G401 (cell line): ENCODE results near the gene CLCN7. TPM values are rescaled to one million over a fixed set of nuclear protein-coding genes. Genes with fewer than 3 reads are reported as not detected.

Experiments
- DNase-seq: peaks from one replicate; pipeline ENCODE4 v3.0.0-alpha.2; 2015; ENCODE audit warnings: low spot score
- in situ Hi-C: cut with HindIII; loops from 2 replicates; pipeline ENCODE4 v1.10.0; 2016; ENCODE audit warnings: low sequenced_read_pairs, mixed read lengths
- total RNA-seq: library from RNA; depleted of rRNA; stranded (reverse); fragments of >200 nt; shearing (Covaris generic); gene quantifications from 2 replicates; pipeline ENCODE4 v1.2.3, GENCODE V29; 2014; rRNA removed

The CLCN7 gene
- 195 and 203 TPM in 2 replicates for total RNA-seq

- in situ Hi-C loops = no loop called here
- peak; percentile 76 for DNase-seq
Measured at GRCh38 chr16:1474796-1475551, at the start of gene CLCN7. Gene CLCN7 (minus strand): TSS chr16:1475028. CDS start chr16:1474974, 54 bp downstream.

GRCh38 chr16:1524366-1524765 lies 49.5 kb upstream of the CLCN7 start:
- in situ Hi-C loops = no loop called here
- no peak for DNase-seq

- in situ Hi-C loops = no loop called here
- no peak for DNase-seq
Measured at GRCh38 chr16:1523581-1524245, 48.9 kb upstream of the CLCN7 start.

GRCh38 chr16:1520461-1520860 lies 45.6 kb upstream of the CLCN7 start:
- no peak for DNase-seq
- in situ Hi-C loops = no loop called here

GRCh38 chr16:1519831-1520230 lies 45.0 kb upstream of the CLCN7 start:
- in situ Hi-C loops = no loop called here
- DNase-seq = no peak

GRCh38 chr16:1518626-1519135 lies 43.9 kb upstream of the CLCN7 start:
- in situ Hi-C loops = no loop called here

GRCh38 chr16:1514507-1514906 lies 39.7 kb upstream of the CLCN7 start:
- DNase-seq = no peak
- in situ Hi-C loops = no loop called here

More at GRCh38 chr16:1518626-1519135, 43.9 kb upstream of the CLCN7 start:
- no peak for DNase-seq

GRCh38 chr16:1512774-1513173 lies 37.9 kb upstream of the CLCN7 start:
- DNase-seq = no peak
- in situ Hi-C loops = no loop called here

- in situ Hi-C loops = no loop called here
Measured at GRCh38 chr16:1511662-1512569, 37.1 kb upstream of the CLCN7 start.

GRCh38 chr16:1510941-1511351 lies 36.1 kb upstream of the CLCN7 start:
- in situ Hi-C loops = no loop called here
- no peak for DNase-seq

More at GRCh38 chr16:1511662-1512569, 37.1 kb upstream of the CLCN7 start:
- no peak for DNase-seq

GRCh38 chr16:1510272-1510671 lies 35.4 kb upstream of the CLCN7 start:
- DNase-seq = no peak
- in situ Hi-C loops = no loop called here

- DNase-seq = peak; percentile 87
Measured at GRCh38 chr16:1509307-1510221, 34.7 kb upstream of the CLCN7 start.

GRCh38 chr16:1508494-1509187 lies 33.8 kb upstream of the CLCN7 start:
- DNase-seq = no peak
- in situ Hi-C loops = no loop called here

More at GRCh38 chr16:1509307-1510221, 34.7 kb upstream of the CLCN7 start:
- in situ Hi-C loops = no loop called here

- in situ Hi-C loops = no loop called here
- peak; percentile 60 for DNase-seq
Measured at GRCh38 chr16:1506494-1507213, 31.8 kb upstream of the CLCN7 start.

GRCh38 chr16:1505912-1506311 lies 31.1 kb upstream of the CLCN7 start:
- in situ Hi-C loops = no loop called here
- DNase-seq = no peak

- DNase-seq = no peak
- in situ Hi-C loops = no loop called here
Measured at GRCh38 chr16:1505073-1505844, 30.4 kb upstream of the CLCN7 start.
